DMS153 (cell line): Measurements from ENCODE around the gene UVSSA.

Source experiments
- DNase-seq: peaks from one replicate; lab custom pipeline; 2025; lab: John Stamatoyannopoulos, UW

Gene UVSSA, protein sequence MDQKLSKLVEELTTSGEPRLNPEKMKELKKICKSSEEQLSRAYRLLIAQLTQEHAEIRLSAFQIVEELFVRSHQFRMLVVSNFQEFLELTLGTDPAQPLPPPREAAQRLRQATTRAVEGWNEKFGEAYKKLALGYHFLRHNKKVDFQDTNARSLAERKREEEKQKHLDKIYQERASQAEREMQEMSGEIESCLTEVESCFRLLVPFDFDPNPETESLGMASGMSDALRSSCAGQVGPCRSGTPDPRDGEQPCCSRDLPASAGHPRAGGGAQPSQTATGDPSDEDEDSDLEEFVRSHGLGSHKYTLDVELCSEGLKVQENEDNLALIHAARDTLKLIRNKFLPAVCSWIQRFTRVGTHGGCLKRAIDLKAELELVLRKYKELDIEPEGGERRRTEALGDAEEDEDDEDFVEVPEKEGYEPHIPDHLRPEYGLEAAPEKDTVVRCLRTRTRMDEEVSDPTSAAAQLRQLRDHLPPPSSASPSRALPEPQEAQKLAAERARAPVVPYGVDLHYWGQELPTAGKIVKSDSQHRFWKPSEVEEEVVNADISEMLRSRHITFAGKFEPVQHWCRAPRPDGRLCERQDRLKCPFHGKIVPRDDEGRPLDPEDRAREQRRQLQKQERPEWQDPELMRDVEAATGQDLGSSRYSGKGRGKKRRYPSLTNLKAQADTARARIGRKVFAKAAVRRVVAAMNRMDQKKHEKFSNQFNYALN

DNA sequence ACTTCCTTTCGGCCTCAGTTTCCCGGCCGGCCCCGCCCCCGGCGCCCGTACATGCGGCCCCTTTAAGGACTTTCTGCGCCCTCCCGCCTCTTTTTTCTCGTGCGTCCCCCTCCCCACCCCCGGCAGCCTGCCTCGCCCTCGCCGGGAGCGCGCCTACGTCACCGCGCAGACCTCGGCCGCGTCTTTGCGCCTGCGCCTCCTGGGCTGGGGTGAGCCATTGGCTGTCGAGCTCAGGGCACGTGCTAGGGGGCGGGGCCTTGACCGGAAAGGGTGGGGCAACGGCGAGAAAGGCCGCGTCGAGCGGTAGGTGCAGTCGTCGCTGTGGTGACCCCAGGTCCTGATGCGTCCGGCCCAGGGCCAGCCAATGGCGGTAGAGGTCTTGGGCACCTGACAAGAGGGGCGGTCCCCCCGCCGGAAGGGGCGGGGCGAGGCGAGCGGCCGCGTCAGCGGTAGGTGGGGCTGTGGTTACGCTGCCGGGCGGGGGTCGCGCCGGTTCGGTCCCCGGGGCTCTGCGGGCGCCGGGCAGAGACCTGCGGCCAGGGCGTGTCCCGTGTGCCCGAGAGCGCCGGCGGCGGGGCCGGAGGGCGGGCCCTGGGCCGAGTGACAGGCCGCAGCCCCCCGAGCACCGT is at the start of gene UVSSA:
Gene UVSSA (plus strand): TSS at position 428 of the 629 bp plus-strand sequence. CDS start 884 bp downstream, outside the sequence.
- peak; percentile 94 for DNase-seq

DNA sequence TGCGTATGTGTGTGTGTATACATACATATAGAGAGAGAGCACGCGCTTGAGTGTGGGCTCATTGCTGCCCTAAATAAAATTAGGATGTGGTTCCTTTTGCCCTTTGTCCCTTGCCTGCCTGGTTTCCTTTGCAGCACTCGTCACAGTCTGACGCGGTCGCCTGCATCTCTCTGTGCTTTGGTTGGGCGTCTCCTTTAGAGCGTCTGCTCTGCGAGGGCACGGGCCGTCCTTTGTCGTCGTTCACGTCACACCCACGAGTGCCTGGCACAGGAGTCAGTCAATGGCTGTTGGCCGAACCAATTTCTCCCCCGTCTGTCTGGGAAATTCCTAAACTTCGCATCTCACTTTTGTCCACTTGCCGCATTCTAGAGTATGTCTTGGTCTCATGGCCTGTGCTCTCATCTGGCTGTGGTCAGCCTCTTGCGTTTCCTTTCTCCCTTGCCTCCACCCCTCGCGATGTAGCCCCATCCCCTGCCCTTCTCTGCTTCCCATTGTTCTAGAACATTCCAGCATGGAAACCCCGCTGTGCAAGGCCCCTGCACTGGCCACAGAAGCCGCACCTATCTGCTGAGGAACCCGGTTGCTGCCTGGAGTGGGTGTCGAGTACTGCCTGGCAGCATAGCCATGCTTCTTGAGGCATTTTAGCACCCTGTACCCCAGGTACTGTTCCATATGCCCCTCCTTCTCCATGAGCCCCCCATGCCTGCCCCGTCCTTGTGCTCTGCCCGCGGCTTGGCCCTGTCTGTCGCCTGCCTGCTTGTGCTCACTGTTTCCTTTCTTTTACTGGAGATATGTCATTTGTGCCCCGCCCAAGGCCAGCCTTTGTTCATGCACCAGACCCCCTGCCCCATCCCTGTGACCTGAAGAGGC is 49.3 kb upstream of the UVSSA start:
- no peak for DNase-seq

DNA sequence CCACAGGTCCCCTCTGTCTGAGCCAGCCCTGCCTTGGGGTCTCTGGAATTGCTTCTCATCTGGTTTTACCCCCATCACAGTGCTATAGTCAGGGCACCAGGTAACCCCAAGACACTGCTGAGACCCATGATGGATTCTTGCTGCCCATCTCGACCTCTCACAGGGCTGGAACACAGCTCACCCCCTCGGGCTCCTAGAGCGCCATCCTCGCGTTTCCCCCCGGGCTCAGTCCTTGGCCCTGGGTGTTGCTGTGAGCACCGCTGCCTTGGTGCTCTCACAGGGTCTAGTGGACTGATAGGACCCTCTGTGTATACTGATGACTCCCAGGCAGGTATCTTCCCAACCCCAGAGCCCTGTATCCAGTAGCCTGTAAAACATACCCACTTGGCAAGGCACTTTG is 48.5 kb upstream of the UVSSA start:
- no peak for DNase-seq

DNA sequence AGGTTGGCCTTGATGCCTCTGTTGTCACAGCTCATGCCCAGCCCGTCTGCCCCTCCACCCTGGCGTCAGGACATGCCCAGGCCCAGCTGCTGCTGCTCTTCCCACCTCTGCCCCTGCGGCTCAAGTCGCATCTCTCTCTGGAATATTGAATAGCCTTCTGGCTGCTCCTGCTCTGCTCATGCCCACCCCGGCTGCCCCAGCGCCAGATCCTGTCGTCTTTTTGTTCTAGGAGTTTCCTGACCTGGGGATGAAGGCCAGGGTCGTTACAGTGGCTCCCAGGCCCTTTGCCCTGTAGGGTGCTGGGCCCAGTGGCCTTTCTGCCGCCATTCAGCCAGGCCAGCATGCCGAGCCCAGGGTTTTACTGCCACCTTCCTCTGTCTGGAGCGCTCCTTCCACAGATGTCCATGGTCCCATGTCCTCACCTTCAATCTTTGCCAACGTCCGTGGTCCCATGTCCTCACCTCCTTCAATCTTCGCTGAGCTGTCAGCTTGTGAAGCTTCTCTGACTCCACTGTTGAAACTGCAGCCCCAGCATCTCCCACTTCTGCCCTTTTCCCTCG is 47.6 kb upstream of the UVSSA start:
- DNase-seq = no peak

DNA sequence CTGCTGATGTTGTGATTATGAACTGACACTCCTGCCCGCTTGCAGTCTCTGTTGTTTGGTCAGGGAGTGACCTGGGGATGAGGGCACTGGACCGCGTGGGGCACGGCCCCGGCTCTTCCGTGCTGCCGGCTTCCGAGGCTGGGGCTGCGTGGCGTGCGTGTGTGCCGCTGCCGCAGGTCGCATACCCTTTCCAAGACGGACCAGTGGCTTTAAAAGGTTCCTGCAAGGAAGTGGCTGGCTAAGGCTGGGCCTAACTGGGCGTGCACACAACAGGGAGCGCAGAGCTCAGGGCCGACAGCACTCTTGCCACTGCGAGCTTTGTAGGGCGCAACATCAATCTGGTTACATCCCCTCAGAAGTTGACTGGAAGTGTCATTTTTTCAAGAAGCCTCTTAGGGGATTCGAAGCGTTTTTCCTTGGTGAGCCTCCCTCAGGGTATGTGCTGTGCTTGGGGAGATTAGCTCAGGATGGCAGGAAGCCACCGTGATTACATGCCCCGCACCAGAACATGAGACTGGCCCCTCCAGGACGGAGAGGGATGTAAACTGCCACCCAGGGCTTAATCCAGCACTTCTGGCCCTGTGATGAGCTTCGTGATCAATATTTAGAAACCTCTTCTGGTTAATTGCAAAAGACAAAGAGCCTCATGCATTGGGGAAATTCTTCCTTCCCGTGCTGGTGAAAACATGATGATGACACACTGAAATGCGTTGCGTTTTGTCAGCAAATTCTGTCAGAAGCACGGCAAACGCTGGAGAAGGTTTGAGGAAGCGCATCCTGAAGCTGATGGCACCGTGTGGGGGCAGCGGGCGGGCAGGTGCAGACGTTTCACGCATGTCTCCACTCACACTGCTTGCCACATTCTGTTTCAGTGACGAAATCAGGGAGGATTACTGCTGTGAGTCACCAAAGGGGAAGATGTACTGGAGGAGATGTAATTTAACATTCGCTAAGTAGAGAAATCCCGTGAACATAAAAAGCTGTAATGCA is 46.2 kb upstream of the UVSSA start:
- DNase-seq = no peak

DNA sequence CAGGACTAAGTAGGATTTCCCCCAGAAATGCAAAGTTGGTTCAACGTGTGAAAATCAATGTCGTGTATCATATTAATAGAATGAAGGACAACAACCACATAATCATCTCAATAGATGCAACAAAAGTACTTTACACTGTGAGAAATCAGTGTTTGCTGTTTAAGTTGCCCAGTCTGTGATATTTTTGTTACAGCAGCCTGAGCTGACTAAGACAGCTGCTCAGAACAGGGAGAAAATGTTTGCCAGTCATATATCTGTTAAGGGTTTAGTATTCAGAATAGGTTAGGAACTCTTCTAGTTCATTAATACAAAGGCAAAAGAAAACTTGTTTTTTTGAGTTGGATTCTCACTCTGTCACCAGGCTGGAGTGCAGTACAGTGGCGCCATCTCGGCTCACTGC is 44.8 kb upstream of the UVSSA start:
- DNase-seq = no peak

DNA sequence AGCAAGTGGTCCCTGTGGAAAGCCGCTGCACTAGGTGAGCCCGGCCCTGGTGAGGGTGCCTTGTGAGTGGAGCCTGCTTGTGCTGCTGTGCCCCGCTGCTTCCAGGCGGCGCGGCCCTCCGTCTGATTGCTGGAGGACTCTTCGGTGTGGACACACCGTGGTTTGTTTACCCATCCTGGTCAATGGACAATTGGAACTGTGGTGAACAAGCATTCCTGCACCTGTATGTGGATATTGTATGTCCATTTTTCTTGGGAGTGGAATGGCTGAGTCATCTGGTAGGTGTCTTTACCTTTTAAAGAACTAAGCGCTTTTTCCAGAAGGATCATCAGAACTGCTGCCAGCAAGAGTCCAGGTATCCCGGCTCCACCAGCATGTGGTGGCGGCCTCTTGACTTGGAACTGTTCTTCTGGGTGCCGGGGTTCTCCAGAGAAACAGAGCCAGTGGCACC is 41.7 kb upstream of the UVSSA start:
- no peak for DNase-seq

DNA sequence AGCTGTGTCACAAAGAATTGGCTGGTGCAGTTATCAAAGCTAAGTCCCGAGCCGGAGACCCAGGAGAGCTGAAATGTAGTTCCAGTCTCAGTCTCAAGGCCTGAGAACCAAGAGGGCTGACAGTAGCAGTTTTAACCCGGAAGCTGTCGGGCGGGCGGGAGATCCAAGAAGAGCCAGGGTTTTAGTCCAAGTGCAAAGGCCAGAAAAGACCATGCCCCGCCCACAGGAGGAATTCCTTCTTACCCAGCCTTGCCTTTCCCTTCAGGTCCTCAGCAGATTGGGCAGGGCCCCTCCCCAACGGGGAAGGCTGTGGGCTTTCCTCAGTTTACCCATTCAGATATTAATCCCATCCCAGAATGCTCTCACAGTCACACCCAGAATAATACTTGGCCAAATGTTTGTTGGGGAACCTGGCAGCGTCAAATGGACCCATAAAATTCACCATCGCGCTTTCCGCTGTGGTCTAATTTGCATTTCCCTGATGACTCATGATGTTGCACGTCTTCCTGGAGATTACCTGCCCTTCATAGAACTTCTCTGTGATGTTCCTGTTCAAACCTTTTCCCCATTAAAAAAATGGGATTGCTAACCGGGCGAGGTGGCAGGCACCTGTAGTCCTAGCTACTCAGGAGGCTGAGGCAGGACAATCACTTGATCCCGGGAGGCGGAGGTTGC is 41.1 kb upstream of the UVSSA start:
- DNase-seq = no peak

DNA sequence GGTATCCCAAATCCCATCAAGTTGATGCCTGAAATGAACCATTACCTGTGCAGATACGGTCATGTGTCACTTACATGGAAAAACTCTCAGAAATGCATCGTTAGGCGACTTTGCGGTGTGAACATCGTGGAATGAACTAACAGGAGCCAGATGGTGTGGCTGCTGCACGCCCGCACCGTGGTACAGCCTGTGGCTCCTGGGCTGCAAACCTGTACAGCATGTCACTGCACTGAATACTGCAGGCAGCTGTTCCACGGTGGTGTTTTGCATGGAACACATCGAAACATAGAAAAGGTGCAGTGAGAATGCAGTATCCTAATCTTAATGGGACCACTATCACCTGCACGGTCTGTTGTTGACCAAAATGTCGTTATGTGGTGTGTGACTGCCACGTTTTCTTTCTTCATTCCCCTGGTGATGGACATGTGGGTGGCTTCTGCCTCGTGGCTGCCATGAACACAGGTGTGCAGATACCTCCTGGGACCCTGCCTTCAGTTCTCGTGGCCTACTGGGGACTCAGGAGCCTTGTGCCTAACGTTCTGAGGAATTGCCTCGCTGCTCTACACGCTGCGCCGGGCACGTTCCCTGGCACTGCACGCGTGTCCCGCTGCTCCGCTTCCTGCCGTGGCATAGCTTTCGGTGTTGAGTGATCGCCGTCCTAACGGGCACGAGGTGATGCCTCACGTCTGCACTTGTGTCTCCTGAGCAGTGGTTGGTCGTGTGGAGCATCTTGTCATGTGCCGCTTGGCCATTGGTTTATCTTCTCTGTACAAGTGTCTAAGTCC is 38.9 kb upstream of the UVSSA start:
- no peak for DNase-seq

DNA sequence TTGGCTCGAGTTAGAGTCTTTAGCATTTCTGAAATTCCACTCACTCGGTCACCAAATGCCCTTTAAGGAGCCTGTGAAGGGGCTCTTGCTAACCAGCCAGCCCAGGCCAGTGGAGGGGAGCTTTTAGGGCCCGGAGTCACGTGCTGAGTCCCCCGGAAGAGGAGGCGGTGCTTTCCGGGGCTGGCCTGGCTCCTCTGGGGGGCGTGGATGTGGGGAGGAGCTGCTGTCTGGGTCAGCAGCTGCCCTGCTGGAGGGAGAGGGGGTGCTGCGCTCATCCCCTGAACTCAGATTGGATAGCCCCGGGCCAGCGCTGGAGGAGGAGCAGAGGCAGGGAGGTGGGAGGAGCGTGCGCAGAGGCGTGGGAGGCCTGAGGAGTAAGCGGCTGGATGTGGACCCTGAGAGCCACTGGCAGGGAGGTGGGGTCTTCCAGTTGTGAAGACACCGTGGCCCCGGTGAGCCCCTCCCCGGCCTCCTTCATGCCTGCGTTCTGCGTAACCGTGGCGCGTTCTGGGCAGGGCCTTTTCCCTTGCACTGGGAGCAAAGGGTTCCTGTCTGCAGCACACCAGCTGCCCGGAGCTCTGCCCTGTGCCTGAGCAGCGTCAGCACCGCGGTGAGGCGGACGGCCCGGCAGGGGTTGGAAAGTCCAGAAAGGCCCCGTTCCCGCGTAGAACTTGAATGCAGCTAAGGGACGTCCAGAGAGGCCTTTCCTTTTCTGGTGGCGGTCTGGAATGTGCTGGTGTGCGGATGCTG is 37.6 kb upstream of the UVSSA start:
- no peak for DNase-seq

DNA sequence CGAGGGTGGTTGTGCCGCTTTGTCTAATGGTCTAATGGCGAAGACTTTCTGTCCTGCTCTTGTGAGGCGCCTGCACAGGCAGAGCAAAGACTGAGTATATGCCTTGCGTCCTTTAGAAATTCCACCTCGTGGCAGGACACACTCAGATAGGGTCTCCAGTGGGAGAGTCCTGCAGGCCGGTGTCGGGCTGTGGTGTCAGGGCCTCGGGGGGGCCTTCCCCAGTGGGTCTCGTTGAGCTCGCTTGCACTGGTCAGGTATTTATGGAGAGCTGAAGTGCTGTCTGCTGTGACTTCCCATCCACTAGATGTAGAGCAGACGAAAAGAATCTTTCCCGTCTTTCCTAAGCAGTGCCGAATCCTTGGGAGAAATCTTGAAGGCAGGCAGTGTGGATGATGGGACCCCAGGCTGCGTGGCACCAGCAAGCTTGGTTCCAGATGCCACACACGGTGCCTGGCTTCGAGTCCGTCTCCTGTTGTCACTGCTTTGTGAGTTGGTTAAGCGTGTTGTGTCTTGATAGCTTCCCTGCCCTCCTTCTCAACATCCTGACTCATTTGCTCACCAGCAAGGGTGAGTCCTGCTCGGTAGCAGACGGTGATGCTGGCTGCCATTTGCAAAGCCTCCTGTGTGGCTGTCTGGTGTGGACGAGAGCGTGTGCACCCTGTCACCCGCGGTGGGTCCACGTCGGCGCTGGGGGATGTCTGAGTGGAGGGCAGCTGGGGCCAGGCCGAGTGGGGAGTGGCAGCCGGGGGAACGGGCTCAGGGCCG is 36.8 kb upstream of the UVSSA start:
- DNase-seq = no peak

DNA sequence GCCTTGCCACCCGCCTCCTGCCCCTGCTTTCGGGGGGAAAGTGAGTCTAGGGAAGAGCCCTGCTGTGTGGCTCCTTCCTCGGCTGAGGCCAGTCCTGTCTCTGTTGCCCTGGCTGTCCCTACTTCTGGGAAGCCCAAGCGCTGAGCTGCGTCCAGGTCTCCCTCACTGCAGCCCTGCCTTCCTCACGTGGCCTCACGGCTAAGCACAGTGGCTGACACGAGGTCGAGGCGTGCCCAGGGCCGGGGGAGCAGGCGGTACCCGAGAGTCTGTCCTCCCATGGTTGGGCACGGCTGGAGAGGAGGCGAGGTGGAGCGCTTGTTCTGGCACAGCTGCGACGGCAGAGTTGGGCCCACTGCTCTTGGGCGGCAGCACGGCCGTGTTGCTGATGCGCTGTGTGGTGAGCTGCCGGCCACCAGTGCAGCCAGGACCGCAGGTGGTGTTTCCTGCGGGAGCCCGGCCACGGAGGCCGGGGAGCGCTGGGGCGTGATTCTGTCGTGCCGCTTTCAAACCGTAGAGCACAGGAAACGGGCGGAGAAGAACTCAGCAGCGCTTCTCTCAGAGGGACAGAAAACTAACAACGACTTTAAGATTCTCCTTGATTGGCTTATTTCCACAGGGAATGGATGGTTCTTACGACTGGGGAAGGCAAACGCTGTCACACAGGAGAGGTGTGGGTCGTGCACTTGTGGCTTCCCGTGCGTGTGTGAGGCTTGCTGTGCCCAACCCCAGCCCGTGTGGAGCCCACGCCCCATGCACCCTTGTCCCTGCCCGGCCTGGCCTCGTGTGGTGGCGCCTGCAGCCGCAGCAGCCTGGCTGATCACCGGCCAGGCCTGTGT is 36.0 kb upstream of the UVSSA start:
- no peak for DNase-seq

DNA sequence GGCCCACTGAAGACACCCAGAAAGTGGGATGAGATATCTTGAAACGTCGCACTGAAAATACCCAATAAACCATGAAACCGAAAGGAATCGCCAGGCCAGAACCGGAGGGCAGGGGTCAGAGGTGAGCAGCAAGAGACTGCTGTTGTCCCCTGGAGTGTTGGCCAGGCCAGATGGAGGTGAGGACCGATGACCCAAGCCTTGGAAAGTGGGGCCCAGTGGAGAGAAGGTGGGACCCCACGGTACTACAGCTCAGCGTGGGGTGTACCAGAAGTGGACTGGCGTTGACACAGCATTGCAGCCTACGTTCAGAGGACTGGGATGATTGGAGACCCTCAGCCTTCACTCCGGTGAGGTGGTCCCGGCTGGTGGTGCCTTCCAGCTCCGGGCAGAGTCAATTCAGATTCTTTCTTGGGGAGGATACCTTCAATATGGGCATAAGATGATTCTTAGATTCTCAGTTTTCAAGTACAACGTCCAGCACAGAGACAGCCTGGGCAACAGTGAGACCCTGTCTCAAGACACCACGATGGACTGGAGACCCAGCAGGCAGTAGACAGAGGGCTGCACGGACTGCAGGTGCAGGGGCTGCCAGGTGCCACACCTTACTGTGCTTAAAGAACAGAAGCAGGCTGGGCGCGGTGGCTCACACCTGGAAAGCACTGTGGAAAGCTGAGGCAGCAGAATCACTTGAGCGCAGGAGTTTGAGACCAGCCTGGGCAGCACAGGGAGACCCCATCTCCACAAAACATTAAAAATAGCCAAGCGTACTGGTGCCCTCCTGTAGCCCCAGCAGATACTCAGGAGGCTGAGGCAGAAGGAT is 34.0 kb upstream of the UVSSA start:
- DNase-seq = no peak

DNA sequence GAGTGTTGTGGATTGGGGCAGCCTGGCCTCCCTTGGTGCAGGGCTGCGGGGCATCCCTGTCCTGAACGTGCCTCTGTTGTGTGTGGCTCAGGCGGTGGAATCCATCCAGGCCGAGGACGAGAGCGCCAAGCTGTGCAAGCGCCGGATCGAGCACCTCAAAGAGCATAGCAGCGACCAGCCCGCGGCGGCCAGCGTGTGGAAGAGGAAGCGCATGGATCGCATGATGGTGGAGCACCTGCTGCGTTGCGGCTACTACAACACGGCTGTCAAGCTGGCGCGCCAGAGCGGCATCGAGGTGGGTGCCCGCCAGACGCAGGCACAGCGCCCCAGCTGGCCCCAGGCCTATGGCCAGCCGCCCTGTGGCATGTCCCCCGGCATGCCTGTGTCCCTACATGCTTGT is 31.7 kb upstream of the UVSSA start:
- no peak for DNase-seq

DNA sequence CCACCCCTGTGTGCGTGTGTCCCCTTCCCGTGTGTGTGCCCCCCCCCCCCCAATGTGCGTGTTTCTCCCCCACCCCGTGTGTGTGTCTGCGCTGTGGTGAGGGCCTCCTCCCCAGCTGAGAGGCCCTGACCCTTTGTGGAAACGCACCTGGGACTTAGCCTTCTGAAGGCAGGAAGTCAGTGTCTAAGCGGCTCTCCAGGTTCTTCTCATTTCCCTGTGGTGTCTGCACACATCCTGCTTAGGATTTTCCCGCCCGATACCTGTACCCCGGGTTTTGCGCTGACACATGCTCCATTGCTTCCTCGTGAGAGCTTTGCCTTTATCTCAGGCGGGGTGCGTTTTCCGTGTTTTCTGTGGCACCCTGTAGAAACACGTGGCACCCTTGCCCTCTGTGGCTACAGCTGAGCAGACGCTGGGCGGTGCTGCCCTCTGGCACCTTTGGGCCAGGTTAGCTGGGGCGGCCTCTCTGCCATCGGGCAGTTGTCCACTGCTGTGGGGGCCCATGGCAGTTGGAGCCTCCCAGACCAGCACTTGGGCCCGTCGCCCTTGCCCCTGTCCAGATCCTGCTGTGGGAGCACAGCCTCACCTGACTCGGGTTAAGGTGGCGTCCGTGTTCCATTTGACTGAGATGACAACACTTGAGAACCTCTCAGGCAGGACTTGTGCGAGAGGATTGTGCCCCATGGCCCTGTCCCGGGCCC is 31.0 kb upstream of the UVSSA start:
- no peak for DNase-seq
